GM20431 (cell line): ENCODE results near the gene GZMM.

Experiments used
- in situ Hi-C: fragments of 300-500 bp; cut with MseI, MboI; formaldehyde crosslinking; loops from one replicate; pipeline ENCODE4 v1.15.0; 2020; ENCODE audit warnings: low sequenced_read_pairs; ENCODE audit not compliant: unreplicated experiment

The GZMM gene

GRCh38 chr19:556611-557382 is 12.9 kb downstream of the GZMM start:
- in situ Hi-C loops: no loop called here

GRCh38 chr19:558770-559439 is 15.1 kb downstream of the GZMM start:
- in situ Hi-C loops: no loop called here

- in situ Hi-C loops: no loop called here
Observed at GRCh38 chr19:560121-560520, 16.3 kb downstream of the GZMM start.

DNA sequence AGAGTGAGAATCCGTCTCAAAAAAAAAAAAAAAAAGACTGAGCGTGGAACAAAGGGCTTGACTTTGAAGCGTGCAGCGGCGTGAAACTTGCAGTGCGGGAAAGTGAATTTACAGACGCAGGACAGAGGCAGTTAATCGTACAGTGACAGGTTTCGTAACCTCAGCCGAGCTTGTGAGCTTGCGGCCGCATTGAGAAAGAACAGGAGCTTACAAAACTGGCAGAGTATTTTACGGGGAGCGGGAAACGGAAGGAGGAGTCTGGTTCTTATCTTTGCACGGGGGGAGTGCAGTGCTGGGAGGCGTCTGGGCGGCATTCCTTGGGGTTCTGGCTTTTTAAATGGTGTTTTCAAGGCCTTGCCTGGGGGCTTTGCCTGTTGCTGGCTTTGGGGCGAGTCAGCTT is 22.6 kb downstream of the GZMM start:
- in situ Hi-C loops: no loop called here

DNA sequence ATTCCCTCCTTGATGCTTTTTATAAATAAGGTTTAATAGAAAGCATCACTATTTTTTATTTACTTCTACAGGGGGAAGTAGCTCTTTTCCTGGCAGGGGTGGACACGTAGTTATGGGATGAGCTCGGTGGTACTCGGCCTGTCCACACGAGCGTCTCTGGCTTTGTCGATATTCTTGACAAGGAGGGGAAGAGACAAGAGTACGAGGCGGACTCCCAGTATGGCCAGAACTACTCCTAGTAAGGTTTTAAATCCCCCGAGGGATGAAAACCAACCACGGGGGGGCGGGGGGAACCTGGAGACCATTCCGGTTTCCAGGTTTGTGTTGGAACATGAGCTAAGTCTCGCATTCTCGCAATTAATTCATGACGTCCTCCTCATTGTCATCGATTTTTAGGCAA is 23.0 kb downstream of the GZMM start:
- in situ Hi-C loops: no loop called here

DNA sequence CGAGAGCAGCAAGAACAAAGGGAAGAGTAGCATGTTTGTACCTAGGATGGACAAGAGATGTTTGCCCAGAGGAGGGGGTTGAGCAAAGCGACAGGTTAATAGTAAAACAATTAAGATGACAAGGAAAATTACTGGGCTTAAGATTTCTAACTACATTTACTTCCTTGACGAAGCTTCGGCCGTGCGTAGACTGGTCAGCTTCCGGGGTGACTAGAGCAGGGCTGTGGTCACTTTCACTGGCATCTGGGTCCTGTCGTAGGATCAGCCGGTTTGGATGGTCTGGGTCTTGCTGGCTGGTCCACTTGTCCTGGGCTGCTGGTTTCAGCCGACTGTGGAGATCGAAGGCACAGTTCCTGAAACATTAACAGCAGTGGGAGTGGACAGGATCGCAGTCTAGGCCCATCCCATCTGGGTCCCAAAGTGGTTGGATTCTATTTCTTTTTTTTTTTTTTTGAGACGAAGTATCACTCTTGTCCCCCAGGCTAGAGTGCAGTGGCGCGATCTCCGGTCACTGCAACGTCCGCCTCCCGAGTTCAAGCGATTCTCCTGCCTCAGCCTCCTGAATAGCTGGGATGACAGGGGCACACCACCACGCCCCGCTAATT is 23.5 kb downstream of the GZMM start:
- in situ Hi-C loops: no loop called here

DNA sequence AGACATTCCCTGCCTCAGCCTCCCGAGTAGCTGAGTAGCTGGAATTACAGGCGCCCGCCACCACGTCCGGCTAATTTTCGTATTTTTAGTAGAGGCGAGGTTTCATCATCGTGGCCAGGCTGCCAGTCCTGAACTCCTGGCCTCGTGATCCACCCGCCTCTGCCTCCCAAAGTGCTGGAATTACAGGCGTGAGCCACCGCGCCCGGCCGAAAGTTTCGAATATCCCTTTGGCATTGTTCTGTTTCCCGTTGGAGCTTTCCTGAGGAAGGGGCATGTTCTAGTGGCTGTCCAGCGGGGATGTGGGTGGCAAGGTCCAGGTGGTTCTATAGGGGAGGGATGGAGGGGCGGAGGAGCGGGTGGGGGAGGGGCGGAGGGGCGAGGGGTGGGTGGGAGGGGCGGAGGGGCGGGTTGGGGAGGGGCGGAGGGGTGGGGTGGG is 26.4 kb downstream of the GZMM start:
- in situ Hi-C loops: no loop called here

DNA sequence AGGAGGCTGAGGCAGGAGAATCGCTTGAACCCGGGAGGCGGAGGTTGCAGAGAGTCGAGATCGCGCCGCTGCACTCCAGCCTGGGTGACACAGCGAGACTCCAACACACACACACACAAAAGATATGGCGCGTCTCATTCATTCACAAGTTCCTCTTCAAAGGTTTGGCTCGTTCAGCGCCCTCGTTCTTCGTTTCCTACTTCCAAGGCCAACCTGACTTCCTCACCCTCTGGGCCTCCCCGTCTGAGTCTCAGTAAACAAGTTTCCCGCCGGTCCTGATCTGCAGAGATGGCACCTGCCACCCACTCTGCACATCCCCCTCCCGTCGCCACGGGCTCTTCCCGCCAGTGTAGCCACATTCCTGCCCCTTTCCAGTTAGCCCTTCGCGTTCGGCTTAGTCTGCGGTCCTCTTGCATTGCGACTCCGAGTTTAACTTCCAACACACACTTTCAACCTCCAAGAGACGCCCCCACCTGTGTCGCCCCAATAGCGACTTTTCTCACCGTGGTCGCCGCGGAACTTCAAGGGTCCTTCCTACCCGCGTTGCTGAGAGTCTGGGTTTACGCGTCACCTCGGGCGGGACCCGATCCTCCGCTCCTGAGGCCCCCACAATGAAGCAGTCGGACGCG is 27.2 kb downstream of the GZMM start:
- in situ Hi-C loops: no loop called here

- in situ Hi-C loops: no loop called here
Observed at GRCh38 chr19:571566-571974, 27.7 kb downstream of the GZMM start.

- in situ Hi-C loops: no loop called here
Observed at GRCh38 chr19:572140-572742, 28.4 kb downstream of the GZMM start, which contains the start of gene BSG. Gene BSG (plus strand): TSS chr19:572596. CDS start chr19:572635, 39 bp downstream.

DNA sequence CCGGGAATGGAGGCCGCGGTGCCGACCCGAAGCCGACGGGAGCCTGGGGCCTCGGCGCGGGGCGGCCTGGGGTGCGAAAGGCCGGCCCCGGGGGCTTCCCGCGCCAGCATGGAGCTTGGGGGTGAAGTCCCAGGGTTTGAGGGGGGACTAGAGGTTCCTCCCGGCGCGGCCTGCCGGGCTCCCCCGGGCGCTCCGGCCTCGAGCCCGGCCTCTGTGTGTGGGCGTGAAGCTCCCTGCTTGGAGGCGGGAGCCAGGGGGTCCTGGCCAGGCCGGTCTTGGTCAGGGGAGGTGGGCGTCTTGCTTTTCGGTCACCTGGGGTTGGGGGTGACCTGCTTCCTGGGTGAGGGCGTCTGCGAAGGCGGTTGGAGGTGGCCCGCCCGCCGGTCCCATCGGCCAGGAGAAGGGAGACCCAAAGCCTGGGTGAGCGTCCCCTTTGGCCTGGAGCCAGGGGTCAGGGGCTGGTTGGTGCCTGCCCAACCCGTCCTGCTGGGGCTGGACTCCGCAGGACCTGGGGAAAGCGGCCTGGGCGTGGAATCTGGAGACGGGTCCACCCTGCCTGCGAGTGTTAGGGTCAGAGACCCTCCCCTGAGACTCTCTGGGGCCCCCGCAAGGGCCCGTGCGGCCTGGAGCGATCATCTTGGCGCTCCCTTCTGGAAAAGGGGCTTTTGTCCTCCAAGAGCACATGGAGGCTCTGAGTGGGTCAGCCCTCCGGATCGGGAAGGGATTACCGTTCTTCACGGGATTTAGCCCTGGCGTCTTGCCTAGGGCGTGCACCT is 29.1 kb downstream of the GZMM start:
- in situ Hi-C loops: no loop called here

- in situ Hi-C loops: no loop called here
Observed at GRCh38 chr19:573519-573825, 29.6 kb downstream of the GZMM start.

DNA sequence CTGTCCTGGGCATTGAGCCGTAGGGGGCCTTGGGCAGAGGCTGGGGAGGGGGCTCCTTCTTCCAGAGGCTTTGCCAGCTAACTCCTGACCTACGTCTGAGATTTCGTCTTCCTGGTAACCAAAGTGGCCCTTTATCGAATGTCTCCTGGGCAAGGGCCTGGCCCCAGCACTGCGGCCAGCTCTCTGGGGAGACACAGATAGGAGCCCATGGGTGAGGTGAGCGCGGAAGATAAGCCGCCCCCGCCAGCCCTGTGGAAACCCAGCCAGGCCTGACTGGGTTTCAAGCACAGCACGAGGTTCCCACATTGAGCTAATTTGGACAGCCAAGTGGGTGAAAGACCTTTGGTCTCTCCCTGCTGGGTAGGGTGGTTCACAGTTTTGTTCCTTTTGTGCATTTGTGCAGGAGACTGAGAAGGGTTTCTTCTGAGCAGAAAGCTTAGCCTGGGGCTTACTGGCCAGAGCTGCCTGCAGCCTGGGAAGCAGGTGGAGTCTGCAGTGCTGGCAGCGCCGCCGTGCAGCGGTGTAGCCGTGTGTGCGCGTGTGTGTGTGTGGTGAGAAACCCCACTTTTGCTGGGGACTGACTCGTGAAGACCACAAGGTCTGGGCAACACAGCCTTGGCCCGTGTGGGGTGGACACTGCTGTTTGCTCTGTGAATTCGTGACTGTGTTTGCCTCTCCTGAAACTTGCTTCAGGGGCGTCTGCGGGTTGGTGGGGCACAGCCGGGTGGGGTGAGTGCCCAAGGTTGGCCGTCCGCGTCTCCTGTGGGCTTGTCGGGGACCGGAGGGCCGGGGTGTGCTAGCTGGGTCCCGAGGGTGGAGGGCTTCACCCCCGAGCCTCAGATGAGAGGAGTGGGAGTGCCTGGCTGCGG is 31.0 kb downstream of the GZMM start:
- in situ Hi-C loops: no loop called here

- in situ Hi-C loops: no loop called here
Observed at GRCh38 chr19:575527-576506, 32.0 kb downstream of the GZMM start.

GRCh38 chr19:576768-577438 is 33.0 kb downstream of the GZMM start:
- in situ Hi-C loops: no loop called here

DNA sequence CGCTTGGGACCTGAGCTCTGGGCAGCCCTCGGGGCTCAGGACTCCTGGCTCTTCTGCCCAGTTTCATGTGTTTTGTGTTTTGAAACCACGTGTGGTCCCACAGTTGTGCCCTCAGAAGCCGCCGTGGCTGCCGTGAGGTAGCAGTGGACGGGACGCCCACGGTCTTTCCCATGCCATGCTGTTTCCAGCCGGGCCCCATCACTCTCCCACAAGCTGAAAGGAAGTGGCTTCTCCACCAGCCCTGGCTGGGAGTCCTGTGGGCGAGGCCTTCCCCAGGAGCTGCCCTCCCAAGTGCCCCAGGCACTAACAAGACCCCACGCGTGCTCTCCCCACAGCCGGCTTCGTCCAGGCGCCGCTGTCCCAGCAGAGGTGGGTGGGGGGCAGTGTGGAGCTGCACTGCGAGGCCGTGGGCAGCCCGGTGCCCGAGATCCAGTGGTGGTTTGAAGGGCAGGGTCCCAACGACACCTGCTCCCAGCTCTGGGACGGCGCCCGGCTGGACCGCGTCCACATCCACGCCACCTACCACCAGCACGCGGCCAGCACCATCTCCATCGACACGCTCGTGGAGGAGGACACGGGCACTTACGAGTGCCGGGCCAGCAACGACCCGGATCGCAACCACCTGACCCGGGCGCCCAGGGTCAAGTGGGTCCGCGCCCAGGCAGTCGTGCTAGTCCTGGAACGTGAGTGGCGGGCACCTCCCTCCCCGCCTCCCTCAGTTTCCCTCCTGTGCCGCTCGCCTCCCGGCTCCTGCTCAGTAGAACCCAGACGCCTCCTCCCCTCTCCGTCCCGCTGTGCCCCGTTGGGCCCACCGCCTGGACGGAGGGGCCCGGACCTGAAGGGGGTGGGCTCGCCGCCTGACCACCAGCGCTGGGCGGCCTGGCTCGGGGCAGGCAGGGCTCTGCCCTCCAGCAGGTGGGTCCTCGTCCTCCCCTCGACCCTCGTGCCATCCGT is 33.9 kb downstream of the GZMM start:
- in situ Hi-C loops: no loop called here
